OCI-LY1 (cell line): ENCODE measurements around the gene CCDC198.
A peak's percentile ranks its signal among the peaks of the same experiment; 100 is the strongest.

Source experiments
- H2AFZ ChIP-seq: fragments of 200-600 bp; sonication (generic), shearing (Covaris generic); 2 replicates; pipeline ENCODE4 v1.6.0; 2014; ENCODE audit warnings: antibody characterized with exemption, mild to moderate bottlenecking, low read length
- H3F3A ChIP-seq: fragments of 200-600 bp; sonication (generic), shearing (Covaris generic); 2 replicates; pipeline ENCODE4 v1.6.0; 2014; ENCODE audit warnings: mild to moderate bottlenecking, antibody characterized with exemption, low read length, moderate library complexity; ENCODE audit not compliant: insufficient read depth
- H3K27ac ChIP-seq: fragments of 200-600 bp; sonication (generic); 2 replicates; pipeline ENCODE4 v1.5.1; 2014; ENCODE audit warnings: low read length, mixed run types, mild to moderate bottlenecking, low read depth; ENCODE audit not compliant: poor library complexity, severe bottlenecking
- H3K27me3 ChIP-seq: fragments of 200-600 bp; sonication (generic); 2 replicates; pipeline ENCODE4 v1.6.0; 2014; ENCODE audit warnings: antibody characterized with exemption, mild to moderate bottlenecking, low read length, moderate library complexity; ENCODE audit not compliant: insufficient read depth
- H3K36me3 ChIP-seq: fragments of 200-600 bp; sonication (generic); 2 replicates; pipeline ENCODE4 v1.6.1; 2014; ENCODE audit warnings: mild to moderate bottlenecking, antibody characterized with exemption, low read length, moderate library complexity, mixed read lengths; ENCODE audit not compliant: insufficient read depth
- H3K4me1 ChIP-seq: fragments of 200-600 bp; sonication (generic); 2 replicates; pipeline ENCODE4 v1.5.1; 2014; ENCODE audit warnings: mild to moderate bottlenecking, low read length, moderate library complexity; ENCODE audit not compliant: insufficient read depth, severe bottlenecking
- H3K4me2 ChIP-seq: fragments of 200-600 bp; sonication (generic), shearing (Covaris generic); 2 replicates; pipeline ENCODE4 v1.6.1; 2014; ENCODE audit warnings: low read length
- H3K4me3 ChIP-seq: fragments of 200-600 bp; sonication (generic); 2 replicates; pipeline ENCODE4 v1.5.1; 2014; ENCODE audit warnings: low read length, low read depth, mild to moderate bottlenecking, mixed read lengths; ENCODE audit not compliant: poor library complexity, severe bottlenecking
- H3K79me2 ChIP-seq: fragments of 200-600 bp; shearing (Covaris generic); 2 replicates; pipeline ENCODE4 v1.6.1; 2016; ENCODE audit warnings: mixed run types, low read length, mixed read lengths; ENCODE audit not compliant: insufficient read depth
- H3K9ac ChIP-seq: fragments of 200-600 bp; sonication (generic), shearing (Covaris generic); 2 replicates; pipeline ENCODE4 v1.6.1; 2014; ENCODE audit warnings: mild to moderate bottlenecking, low read length, mixed read lengths
- H3K9me2 ChIP-seq: fragments of 200-600 bp; sonication (generic), shearing (Covaris generic); 2 replicates; pipeline ENCODE4 v1.6.1; 2014; ENCODE audit warnings: low read depth, mild to moderate bottlenecking, low read length, mixed read lengths
- H3K9me3 ChIP-seq: fragments of 200-600 bp; shearing (Covaris generic); 2 replicates; pipeline ENCODE4 v1.6.1; 2014; ENCODE audit warnings: low read length, mixed read lengths
- H4K20me1 ChIP-seq: fragments of 200-600 bp; sonication (generic), shearing (Covaris generic); 2 replicates; pipeline ENCODE4 v1.6.0; 2016; ENCODE audit warnings: mild to moderate bottlenecking, low read length; ENCODE audit not compliant: insufficient read depth
- CTCF ChIP-seq: fragments of 200-600 bp; sonication (generic), shearing (Covaris generic); IDR thresholded peaks from 2 replicates; pipeline ENCODE4 v1.5.1; 2017; ENCODE audit warnings: mild to moderate bottlenecking, antibody characterized with exemption, low read length, moderate library complexity, mixed read lengths
- EZH2 ChIP-seq: fragments of 200-600 bp; sonication (generic), shearing (Covaris generic); IDR thresholded peaks from 2 replicates; pipeline ENCODE4 v1.8.0; 2017; ENCODE audit warnings: borderline replicate concordance, mixed run types, mild to moderate bottlenecking, antibody characterized with exemption, low read length, moderate library complexity, mixed read lengths

Gene CCDC198

GRCh38 chr14:57464008-57464730, 29.5 kb downstream of the CCDC198 start:
- Histone ChIP-seq H3K9me3 (no peaks in the 10 kb centered on the region), H3K27me3 (no peaks in the 10 kb centered on the region), H3K9ac (no peak overlapping the region), H2AFZ (no peak overlapping the region), H3K27ac (no peak overlapping the region), H3K4me3 (no peak overlapping the region), H3K9me2 (no peaks in the 10 kb centered on the region), H4K20me1 (no peaks in the 10 kb centered on the region), H3K36me3 (no peaks in the 10 kb centered on the region), H3K79me2 (no peaks in the 10 kb centered on the region), H3F3A (no peaks in the 10 kb centered on the region), H3K4me2 (0 out of 2 replicates have a peak overlapping the region, but pooled peaks have one; percentile 24), H3K4me1 (peaks cover 10% of the 10 kb centered on the region)
- TF ChIP-seq CTCF (no peak), EZH2 (no peak)

GRCh38 chr14:57462551-57462950, 31.1 kb downstream of the CCDC198 start:
- Histone ChIP-seq H2AFZ (no peak overlapping the region), H3K4me2 (no peak overlapping the region)

GRCh38 chr14:57461777-57462320, 31.8 kb downstream of the CCDC198 start:
- H3K79me2 ChIP-seq: no peaks in the 10 kb centered on the region
- no peaks in the 10 kb centered on the region for H3K9me3 ChIP-seq
- H4K20me1 ChIP-seq: no peaks in the 10 kb centered on the region
- H3K4me2 ChIP-seq: no peak overlapping the region
- H3K27ac ChIP-seq: no peak overlapping the region
- no peaks in the 10 kb centered on the region for H3F3A ChIP-seq
- no peak for TF ChIP-seq EZH2
- TF ChIP-seq CTCF: no peak
- H3K4me3 ChIP-seq: no peak overlapping the region
- peaks cover 10% of the 10 kb centered on the region for H3K4me1 ChIP-seq
- no peaks in the 10 kb centered on the region for H3K9me2 ChIP-seq
- H3K36me3 ChIP-seq: no peaks in the 10 kb centered on the region
- H3K27me3 ChIP-seq: no peaks in the 10 kb centered on the region
- no peak overlapping the region for H2AFZ ChIP-seq
- H3K9ac ChIP-seq: no peak overlapping the region

More at GRCh38 chr14:57462551-57462950, 31.1 kb downstream of the CCDC198 start:
- no peaks in the 10 kb centered on the region for H4K20me1 ChIP-seq
- H3K36me3 ChIP-seq: no peaks in the 10 kb centered on the region
- H3K27ac ChIP-seq: no peak overlapping the region
- H3K9me3 ChIP-seq: no peaks in the 10 kb centered on the region
- TF ChIP-seq CTCF: no peak
- TF ChIP-seq EZH2: no peak
- H3K79me2 ChIP-seq: no peaks in the 10 kb centered on the region
- no peak overlapping the region for H3K4me3 ChIP-seq
- H3K9me2 ChIP-seq: no peaks in the 10 kb centered on the region
- no peaks in the 10 kb centered on the region for H3K27me3 ChIP-seq
- peaks cover 10% of the 10 kb centered on the region for H3K4me1 ChIP-seq
- H3K9ac ChIP-seq: no peak overlapping the region
- H3F3A ChIP-seq: no peaks in the 10 kb centered on the region
